Smooth muscle cell (in vitro differentiated cells): ENCODE data around the gene CLCN2. TPM values are rescaled to one million over a fixed set of nuclear protein-coding genes. Genes with fewer than 3 reads are reported as not detected.
A peak's percentile ranks its signal among the peaks of the same experiment; 100 is the strongest.

ENCODE experiments used
- DNase-seq: peaks from one replicate; lab custom pipeline; 2025; ENCODE audit not compliant: unreplicated experiment; lab: John Stamatoyannopoulos, UW
- H2AFZ ChIP-seq: fragments of 200-600 bp; sonication (generic); 2 replicates; pipeline ENCODE4 v1.6.0; 2016; ENCODE audit warnings: antibody characterized with exemption, low read depth, mild to moderate bottlenecking
- H3F3A ChIP-seq: fragments of 200-600 bp; sonication (generic); 2 replicates; pipeline ENCODE4 v1.6.0; 2017; ENCODE audit warnings: antibody characterized with exemption, low read depth
- H3K27ac ChIP-seq: fragments of 200-600 bp; sonication (generic); 2 replicates; pipeline ENCODE4 v1.5.1; 2016; ENCODE audit warnings: low read depth, mild to moderate bottlenecking
- H3K27me3 ChIP-seq: fragments of 200-600 bp; sonication (generic); 2 replicates; pipeline ENCODE4 v1.6.1; 2016; ENCODE audit warnings: low read depth, mild to moderate bottlenecking
- H3K36me3 ChIP-seq: fragments of 200-600 bp; sonication (generic); 2 replicates; pipeline ENCODE4 v1.5.1; 2016; ENCODE audit warnings: low read depth
- H3K4me1 ChIP-seq: fragments of 200-600 bp; sonication (generic); 2 replicates; pipeline ENCODE4 v1.5.1; 2016; ENCODE audit warnings: low read depth
- H3K4me2 ChIP-seq: fragments of 200-600 bp; sonication (generic); 2 replicates; pipeline ENCODE4 v1.6.0; 2016; ENCODE audit warnings: mild to moderate bottlenecking
- H3K4me3 ChIP-seq: fragments of 200-600 bp; sonication (generic); 2 replicates; pipeline ENCODE4 v1.5.1; 2016; ENCODE audit warnings: mild to moderate bottlenecking
- H3K79me2 ChIP-seq: fragments of 200-600 bp; sonication (generic); 2 replicates; pipeline ENCODE4 v1.6.0; 2016; ENCODE audit warnings: low read depth, mild to moderate bottlenecking
- H3K9ac ChIP-seq: fragments of 200-600 bp; sonication (generic); 2 replicates; pipeline ENCODE4 v1.6.0; 2016; ENCODE audit warnings: low read depth
- H3K9me3 ChIP-seq: fragments of 200-600 bp; sonication (generic); replicated peaks from 2 replicates; pipeline ENCODE4 v1.5.1; 2016; ENCODE audit warnings: low read depth
- H4K20me1 ChIP-seq: fragments of 200-600 bp; sonication (generic); 2 replicates; pipeline ENCODE4 v1.6.0; 2016; ENCODE audit warnings: low read depth
- whole genome bisulfite sequencing: methylation state at CpG from one replicate; pipeline ENCODE4 v1.1.7; 2016; ENCODE audit warnings: low lambda C conversion rate; 5-methylcytosine and 5-hydroxymethylcytosine counted together
- polyA plus RNA-seq: library from polyadenylated mRNA; unstranded; fragments of >200 nt; fragmentation: Nextera tagmentation; extraction: Ambion mirVana; gene quantifications from 2 replicates; pipeline ENCODE4 v1.2.1, GENCODE V29; 2016
- total RNA-seq: library from RNA; depleted of rRNA; stranded (reverse); fragments of >200 nt; gene quantifications from 2 replicates; pipeline ENCODE4 v1.2.3, GENCODE V29; 2014
- TF ChIP-seq, protein P1 (sequence below): fragments of 200-600 bp; sonication (generic); IDR thresholded peaks from 2 replicates; pipeline ENCODE4 v1.5.1; 2017; ENCODE audit warnings: borderline replicate concordance, mild to moderate bottlenecking, antibody characterized with exemption; ENCODE audit not compliant: insufficient read depth, poor library complexity, severe bottlenecking

CLCN2 gene
- total and polyA plus RNA-seq, 2 experiments from 2014 or later: 4.1 to 4.5 TPM

DNA sequence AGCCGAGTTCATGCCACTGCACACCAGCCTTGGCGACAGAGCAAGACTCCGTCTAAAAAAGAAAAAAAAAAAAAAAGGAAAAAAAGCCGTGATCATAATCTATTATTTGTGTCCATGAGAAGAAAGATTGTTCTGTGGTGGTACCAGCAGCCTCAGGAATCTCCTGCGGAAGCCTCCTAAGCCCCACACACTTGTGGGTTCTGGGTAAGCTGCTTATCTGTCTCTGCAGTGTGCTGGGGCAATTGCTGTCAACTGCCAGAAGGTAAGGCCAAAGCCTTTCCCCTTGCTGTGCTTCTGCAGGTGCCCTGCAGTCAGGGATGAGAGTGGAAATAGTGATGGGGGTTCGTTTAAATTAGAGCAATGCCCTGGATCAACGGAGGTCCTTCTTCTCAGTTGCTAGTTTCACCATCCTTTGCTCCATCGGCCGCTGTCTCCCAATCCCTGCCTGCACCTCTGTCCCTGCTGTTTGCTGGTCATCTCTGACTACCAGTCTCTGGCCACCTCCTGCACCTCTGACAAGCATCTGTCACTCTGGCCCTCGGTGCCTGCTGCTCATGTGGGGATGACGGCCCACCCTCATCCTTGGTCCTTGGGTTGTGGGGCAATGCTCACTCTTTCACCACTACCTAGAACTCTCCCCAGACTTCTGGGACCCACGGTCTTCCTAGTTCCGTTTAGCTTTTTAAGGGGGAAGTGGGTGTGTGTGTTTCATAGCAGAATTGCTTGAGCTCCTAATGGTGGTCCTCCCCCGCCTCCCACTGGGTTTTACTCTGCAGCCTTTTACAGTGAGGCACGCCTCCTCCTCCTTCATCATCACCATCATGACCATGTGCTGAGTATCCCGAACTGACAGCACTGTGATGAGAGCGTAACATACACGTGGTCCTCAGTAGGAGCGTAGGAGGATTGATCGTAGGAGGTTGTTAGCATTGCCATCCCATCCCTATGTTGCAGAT, 43.9 kb upstream of the CLCN2 start:
- Histone ChIP-seq H3K4me2 (no peak overlapping the region), H3K27ac (no peak overlapping the region), H3F3A (no peaks in the 10 kb centered on the region), H3K79me2 (no peaks in the 10 kb centered on the region), H3K9ac (no peak overlapping the region), H3K27me3 (peaks cover 8% of the 10 kb centered on the region), H3K4me1 (no peaks in the 10 kb centered on the region), H3K36me3 (no peaks in the 10 kb centered on the region), H4K20me1 (no peaks in the 10 kb centered on the region), H3K9me3 (no peaks in the 10 kb centered on the region), H3K4me3 (no peak overlapping the region), H2AFZ (no peak overlapping the region)
- DNase-seq: no peak
- WGBS: 87% methylated on average over 20 of the region's 20 CpGs
- TF ChIP-seq, protein P1, sequence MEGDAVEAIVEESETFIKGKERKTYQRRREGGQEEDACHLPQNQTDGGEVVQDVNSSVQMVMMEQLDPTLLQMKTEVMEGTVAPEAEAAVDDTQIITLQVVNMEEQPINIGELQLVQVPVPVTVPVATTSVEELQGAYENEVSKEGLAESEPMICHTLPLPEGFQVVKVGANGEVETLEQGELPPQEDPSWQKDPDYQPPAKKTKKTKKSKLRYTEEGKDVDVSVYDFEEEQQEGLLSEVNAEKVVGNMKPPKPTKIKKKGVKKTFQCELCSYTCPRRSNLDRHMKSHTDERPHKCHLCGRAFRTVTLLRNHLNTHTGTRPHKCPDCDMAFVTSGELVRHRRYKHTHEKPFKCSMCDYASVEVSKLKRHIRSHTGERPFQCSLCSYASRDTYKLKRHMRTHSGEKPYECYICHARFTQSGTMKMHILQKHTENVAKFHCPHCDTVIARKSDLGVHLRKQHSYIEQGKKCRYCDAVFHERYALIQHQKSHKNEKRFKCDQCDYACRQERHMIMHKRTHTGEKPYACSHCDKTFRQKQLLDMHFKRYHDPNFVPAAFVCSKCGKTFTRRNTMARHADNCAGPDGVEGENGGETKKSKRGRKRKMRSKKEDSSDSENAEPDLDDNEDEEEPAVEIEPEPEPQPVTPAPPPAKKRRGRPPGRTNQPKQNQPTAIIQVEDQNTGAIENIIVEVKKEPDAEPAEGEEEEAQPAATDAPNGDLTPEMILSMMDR: no peak

- Histone ChIP-seq H3K27ac (peak overlapping the region; percentile 11), H2AFZ (no peak overlapping the region), H3K36me3 (no peaks in the 10 kb centered on the region), H3K79me2 (no peaks in the 10 kb centered on the region), H3K9me3 (no peaks in the 10 kb centered on the region), H3K4me1 (peaks cover 4% of the 10 kb centered on the region), H3K4me3 (no peak overlapping the region), H3K4me2 (peak overlapping the region; percentile 38), H3F3A (no peaks in the 10 kb centered on the region), H3K9ac (no peak overlapping the region), H3K27me3 (peaks cover 8% of the 10 kb centered on the region), H4K20me1 (no peaks in the 10 kb centered on the region)
- DNase-seq: no peak
- TF ChIP-seq, protein P1: no peak
- 8% methylated on average over 9 of the region's 9 CpGs for WGBS
Measured at GRCh38 chr3:184399410-184399809, 38.0 kb upstream of the CLCN2 start.

GRCh38 chr3:184395320-184395660, 33.9 kb upstream of the CLCN2 start:
- Histone ChIP-seq H2AFZ (no peak overlapping the region), H3K36me3 (no peaks in the 10 kb centered on the region), H3K4me3 (no peak overlapping the region), H3K79me2 (no peaks in the 10 kb centered on the region), H3K4me2 (no peak overlapping the region), H3K27me3 (no peaks in the 10 kb centered on the region), H3K9ac (no peak overlapping the region), H3K27ac (no peak overlapping the region), H3F3A (no peaks in the 10 kb centered on the region), H3K4me1 (peaks cover 4% of the 10 kb centered on the region), H3K9me3 (no peaks in the 10 kb centered on the region), H4K20me1 (no peaks in the 10 kb centered on the region)
- 95% methylated on average over 5 of the region's 5 CpGs for WGBS
- TF ChIP-seq, protein P1: no peak
- DNase-seq: no peak

- 88% methylated on average over 3 of the region's 3 CpGs for WGBS
- Histone ChIP-seq H4K20me1 (no peaks in the 10 kb centered on the region), H2AFZ (no peak overlapping the region), H3F3A (no peaks in the 10 kb centered on the region), H3K79me2 (no peaks in the 10 kb centered on the region), H3K4me1 (no peaks in the 10 kb centered on the region), H3K36me3 (no peaks in the 10 kb centered on the region), H3K27me3 (no peaks in the 10 kb centered on the region), H3K9me3 (no peaks in the 10 kb centered on the region), H3K4me2 (no peak overlapping the region), H3K27ac (no peak overlapping the region), H3K4me3 (no peak overlapping the region), H3K9ac (no peak overlapping the region)
- DNase-seq: no peak
- TF ChIP-seq, protein P1: no peak
Measured at GRCh38 chr3:184391266-184391665, 29.9 kb upstream of the CLCN2 start.
